ENCODE data around the gene BNIPL.

DNA sequence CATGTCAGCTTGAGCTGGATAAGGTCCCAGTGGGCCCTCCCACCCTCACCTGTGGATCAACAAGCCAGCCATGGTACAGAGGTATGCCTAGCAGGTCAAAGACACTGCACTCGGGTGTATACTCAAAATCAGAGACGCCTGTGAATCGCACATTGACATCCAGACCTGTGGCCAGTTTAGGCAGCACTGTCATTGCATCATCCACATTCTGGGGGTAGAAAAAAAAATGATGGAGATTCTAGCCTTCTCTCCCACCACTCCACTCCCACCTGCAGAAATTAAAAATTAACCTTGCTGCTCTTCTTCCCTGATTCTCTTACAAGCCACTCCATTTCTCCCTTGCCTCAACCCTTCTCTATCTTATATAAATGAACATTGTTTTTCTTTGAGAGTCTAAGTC, 36.0 kb upstream of the BNIPL start:
- TF ChIP-seq, protein P1, sequence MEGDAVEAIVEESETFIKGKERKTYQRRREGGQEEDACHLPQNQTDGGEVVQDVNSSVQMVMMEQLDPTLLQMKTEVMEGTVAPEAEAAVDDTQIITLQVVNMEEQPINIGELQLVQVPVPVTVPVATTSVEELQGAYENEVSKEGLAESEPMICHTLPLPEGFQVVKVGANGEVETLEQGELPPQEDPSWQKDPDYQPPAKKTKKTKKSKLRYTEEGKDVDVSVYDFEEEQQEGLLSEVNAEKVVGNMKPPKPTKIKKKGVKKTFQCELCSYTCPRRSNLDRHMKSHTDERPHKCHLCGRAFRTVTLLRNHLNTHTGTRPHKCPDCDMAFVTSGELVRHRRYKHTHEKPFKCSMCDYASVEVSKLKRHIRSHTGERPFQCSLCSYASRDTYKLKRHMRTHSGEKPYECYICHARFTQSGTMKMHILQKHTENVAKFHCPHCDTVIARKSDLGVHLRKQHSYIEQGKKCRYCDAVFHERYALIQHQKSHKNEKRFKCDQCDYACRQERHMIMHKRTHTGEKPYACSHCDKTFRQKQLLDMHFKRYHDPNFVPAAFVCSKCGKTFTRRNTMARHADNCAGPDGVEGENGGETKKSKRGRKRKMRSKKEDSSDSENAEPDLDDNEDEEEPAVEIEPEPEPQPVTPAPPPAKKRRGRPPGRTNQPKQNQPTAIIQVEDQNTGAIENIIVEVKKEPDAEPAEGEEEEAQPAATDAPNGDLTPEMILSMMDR (IDR thresholded peaks at IDR 0.05): no peak
- no peak for TF ChIP-seq POLR2A (IDR thresholded peaks at IDR 0.05)
